Colonic mucosa (tissue), 4 donors: Measurements from ENCODE around the gene ADGRG3. TPM values are rescaled to one million over a fixed set of nuclear protein-coding genes. Genes with fewer than 3 reads are reported as not detected.

Source experiments
- DNase-seq: peaks from one replicate; pipeline ENCODE4 v3.0.0-alpha.2; 2020
- H3K27ac ChIP-seq: fragments of 200-600 bp; one replicate; pipeline ENCODE4 v1.8.0; 2021
- H3K27me3 ChIP-seq: fragments of 200-600 bp; one replicate; pipeline ENCODE4 v1.8.0; 2021
- H3K36me3 ChIP-seq: fragments of 200-600 bp; one replicate; pipeline ENCODE4 v1.8.0; 2021
- H3K4me1 ChIP-seq: fragments of 200-600 bp; one replicate; pipeline ENCODE4 v1.8.0; 2021; ENCODE audit warnings: mild to moderate bottlenecking
- H3K4me3 ChIP-seq: fragments of 200-600 bp; one replicate; pipeline ENCODE4 v1.8.0; 2021
- H3K9ac ChIP-seq, 2 donors: one replicate each; pipeline ENCODE4 v1.7.0; 2013; ENCODE audit warnings: control low read depth in 2 of 2, low read depth in 2 of 2, low read length in 2 of 2
- H3K9me3 ChIP-seq: fragments of 200-600 bp; one replicate; pipeline ENCODE4 v1.8.0; 2021
- intact Hi-C: fragments of 100-400 bp; cut with DNase I; formaldehyde crosslinking; loops from one replicate; pipeline ENCODE4 v1.14.1; 2022
- total RNA-seq, 2 donors: library from RNA; stranded (reverse); fragmentation: NEBNext Ultra II Directional in 1 of 2; extraction: Animal tissue kit (Norgen Biotek cat#: 25700) in 1 of 2; gene quantifications; one replicate each; pipeline ENCODE4 v1.2.1, GENCODE V29; 2021
- TF ChIP-seq, protein P1 (sequence below): fragments of 200-600 bp; IDR thresholded peaks from one replicate; pipeline ENCODE4 v1.8.0; 2022; ENCODE audit warnings: antibody characterized with exemption, mild to moderate bottlenecking
- donor health status: healthy.
- donor health status: DM: no; HTN: no; CAD: no.
- donor health status: DM: no; HTN: no; CAD: no.

Gene ADGRG3
- total RNA-seq, 2 donors from 2014 or later: 0.27 to 0.82 TPM

GRCh38 chr16:57704905-57705852 lies 37.1 kb downstream of the ADGRG3 start:
- H3K36me3 ChIP-seq: no peaks in the 10 kb centered on the region
- H3K9ac ChIP-seq: no peak overlapping the region
- H3K4me1 ChIP-seq: no peaks in the 10 kb centered on the region
- TF ChIP-seq, protein P1, sequence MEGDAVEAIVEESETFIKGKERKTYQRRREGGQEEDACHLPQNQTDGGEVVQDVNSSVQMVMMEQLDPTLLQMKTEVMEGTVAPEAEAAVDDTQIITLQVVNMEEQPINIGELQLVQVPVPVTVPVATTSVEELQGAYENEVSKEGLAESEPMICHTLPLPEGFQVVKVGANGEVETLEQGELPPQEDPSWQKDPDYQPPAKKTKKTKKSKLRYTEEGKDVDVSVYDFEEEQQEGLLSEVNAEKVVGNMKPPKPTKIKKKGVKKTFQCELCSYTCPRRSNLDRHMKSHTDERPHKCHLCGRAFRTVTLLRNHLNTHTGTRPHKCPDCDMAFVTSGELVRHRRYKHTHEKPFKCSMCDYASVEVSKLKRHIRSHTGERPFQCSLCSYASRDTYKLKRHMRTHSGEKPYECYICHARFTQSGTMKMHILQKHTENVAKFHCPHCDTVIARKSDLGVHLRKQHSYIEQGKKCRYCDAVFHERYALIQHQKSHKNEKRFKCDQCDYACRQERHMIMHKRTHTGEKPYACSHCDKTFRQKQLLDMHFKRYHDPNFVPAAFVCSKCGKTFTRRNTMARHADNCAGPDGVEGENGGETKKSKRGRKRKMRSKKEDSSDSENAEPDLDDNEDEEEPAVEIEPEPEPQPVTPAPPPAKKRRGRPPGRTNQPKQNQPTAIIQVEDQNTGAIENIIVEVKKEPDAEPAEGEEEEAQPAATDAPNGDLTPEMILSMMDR: no peak
- no peak overlapping the region for H3K4me3 ChIP-seq
- H3K27me3 ChIP-seq: no peaks in the 10 kb centered on the region
- no peaks in the 10 kb centered on the region for H3K9me3 ChIP-seq
- intact Hi-C loops: no loop called here
- H3K27ac ChIP-seq: no peak overlapping the region
- no peak for DNase-seq

- H3K27me3 ChIP-seq: no peaks in the 10 kb centered on the region
- H3K9ac ChIP-seq: no peak overlapping the region
- no peak overlapping the region for H3K4me3 ChIP-seq
- no peak overlapping the region for H3K27ac ChIP-seq
- intact Hi-C loops: no loop called here
- no peak for DNase-seq
- no peaks in the 10 kb centered on the region for H3K4me1 ChIP-seq
- TF ChIP-seq, protein P1: no peak
- no peaks in the 10 kb centered on the region for H3K9me3 ChIP-seq
- no peaks in the 10 kb centered on the region for H3K36me3 ChIP-seq
These were observed 38.6 kb downstream of the ADGRG3 start for GRCh38 chr16:57706717-57707116.

DNA sequence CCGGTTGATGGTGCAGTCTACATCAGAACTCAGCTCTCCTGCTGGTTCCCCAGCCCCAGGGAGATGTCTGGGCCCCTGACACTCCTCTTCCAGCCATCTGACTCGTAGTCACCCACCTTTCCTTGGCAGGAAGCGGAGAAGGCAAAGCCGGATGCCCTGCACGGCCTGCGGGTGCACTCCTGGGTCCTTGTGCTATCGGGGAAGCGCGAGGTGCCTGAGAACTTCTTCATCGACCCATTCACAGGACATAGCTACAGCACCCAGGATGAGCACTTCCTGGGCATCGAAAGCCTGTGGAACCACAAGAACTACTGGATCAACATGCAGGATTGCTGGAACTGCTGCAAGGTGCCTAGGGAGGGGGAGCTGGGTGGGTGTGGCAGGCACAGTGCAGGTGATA lies 39.2 kb downstream of the ADGRG3 start:
- H3K9ac ChIP-seq: no peak overlapping the region
- H3K4me3 ChIP-seq: no peak overlapping the region
- H3K27me3 ChIP-seq: no peaks in the 10 kb centered on the region
- TF ChIP-seq, protein P1: no peak
- H3K9me3 ChIP-seq: no peaks in the 10 kb centered on the region
- DNase-seq: no peak
- no peaks in the 10 kb centered on the region for H3K36me3 ChIP-seq
- H3K4me1 ChIP-seq: no peaks in the 10 kb centered on the region
- intact Hi-C loops: no loop called here
- H3K27ac ChIP-seq: no peak overlapping the region

DNA sequence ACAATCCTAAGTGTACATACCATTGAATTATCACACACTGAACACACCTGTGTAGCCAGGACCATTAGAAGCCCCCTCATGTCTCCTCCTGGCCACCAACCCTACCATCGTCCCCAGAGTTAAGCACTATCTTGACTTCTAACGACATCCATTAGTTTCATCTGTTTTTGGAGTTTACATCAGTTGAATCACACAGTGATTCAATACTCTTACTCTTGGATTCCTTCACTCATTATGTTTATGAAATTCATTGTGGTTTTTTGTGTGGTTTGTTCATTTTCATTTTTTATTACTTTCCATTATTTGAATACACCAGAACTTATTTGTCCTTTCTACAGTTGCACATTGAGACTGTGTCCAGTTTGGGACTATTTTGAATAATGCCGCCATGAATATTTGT lies 40.1 kb downstream of the ADGRG3 start:
- no peaks in the 10 kb centered on the region for H3K9me3 ChIP-seq
- no peaks in the 10 kb centered on the region for H3K4me1 ChIP-seq
- intact Hi-C loops: no loop called here
- H3K4me3 ChIP-seq: no peak overlapping the region
- no peaks in the 10 kb centered on the region for H3K36me3 ChIP-seq
- TF ChIP-seq, protein P1: no peak
- H3K9ac ChIP-seq: no peak overlapping the region
- no peak overlapping the region for H3K27ac ChIP-seq
- H3K27me3 ChIP-seq: no peaks in the 10 kb centered on the region
- no peak for DNase-seq

DNA sequence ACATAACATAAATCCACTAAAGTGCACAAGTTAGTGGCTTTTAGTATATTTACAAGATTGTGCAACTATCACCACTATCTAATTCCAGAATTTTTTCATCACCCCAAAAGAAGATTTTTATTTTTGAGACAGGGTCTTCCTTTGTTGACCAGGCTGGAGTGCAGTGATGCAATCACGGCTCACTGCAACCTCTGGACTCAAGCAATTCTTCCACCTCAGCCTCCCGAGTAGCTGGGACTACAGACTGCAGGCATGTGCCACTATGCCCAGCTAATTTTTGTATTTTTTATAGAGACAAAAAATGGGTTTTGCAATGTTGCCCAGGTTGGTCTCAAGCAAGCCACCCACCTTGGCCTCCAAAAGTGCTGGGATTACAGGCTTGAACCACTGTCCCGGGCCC lies 41.6 kb downstream of the ADGRG3 start:
- no peaks in the 10 kb centered on the region for H3K36me3 ChIP-seq
- no peak overlapping the region for H3K9ac ChIP-seq
- DNase-seq: no peak
- TF ChIP-seq, protein P1: no peak
- no peaks in the 10 kb centered on the region for H3K27me3 ChIP-seq
- no peak overlapping the region for H3K4me3 ChIP-seq
- intact Hi-C loops: no loop called here
- H3K4me1 ChIP-seq: no peaks in the 10 kb centered on the region
- no peak overlapping the region for H3K27ac ChIP-seq
- no peaks in the 10 kb centered on the region for H3K9me3 ChIP-seq
